HG03378 (cell line): ENCODE results near the gene SERGEF.

Source experiments
- ATAC-seq: cut with Tn5 transposase; IDR thresholded peaks from one replicate; pipeline ENCODE4 v1.9.1; 2021; ENCODE audit warnings: mild to moderate bottlenecking, moderate library complexity; ENCODE audit not compliant: unreplicated experiment

The SERGEF gene

GRCh38 chr11:17792161-17792560 lies 220.7 kb downstream of the SERGEF start:
- ATAC-seq = no peak

GRCh38 chr11:17791144-17791543 lies 221.7 kb downstream of the SERGEF start:
- no peak for ATAC-seq

GRCh38 chr11:17790453-17790852 lies 222.4 kb downstream of the SERGEF start:
- no peak for ATAC-seq

- ATAC-seq = no peak
These were observed 224.8 kb downstream of the SERGEF start for GRCh38 chr11:17788084-17788483.

GRCh38 chr11:17786824-17787525 lies 225.9 kb downstream of the SERGEF start:
- no peak for ATAC-seq

GRCh38 chr11:17783878-17784277 lies 229.0 kb downstream of the SERGEF start:
- no peak for ATAC-seq

- no peak for ATAC-seq
These were observed 230.1 kb downstream of the SERGEF start for GRCh38 chr11:17782603-17783337.

GRCh38 chr11:17782145-17782544 lies 230.7 kb downstream of the SERGEF start:
- no peak for ATAC-seq

- ATAC-seq = no peak
These were observed 231.2 kb downstream of the SERGEF start for GRCh38 chr11:17781626-17782025.

GRCh38 chr11:17781221-17781620 lies 231.6 kb downstream of the SERGEF start:
- ATAC-seq = no peak

GRCh38 chr11:17780668-17781067 lies 232.2 kb downstream of the SERGEF start:
- ATAC-seq = no peak

- ATAC-seq = no peak
These were observed 232.8 kb downstream of the SERGEF start for GRCh38 chr11:17779861-17780594.

GRCh38 chr11:17778956-17779860 lies 233.6 kb downstream of the SERGEF start:
- no peak for ATAC-seq

- ATAC-seq = no peak
These were observed 234.5 kb downstream of the SERGEF start for GRCh38 chr11:17778352-17778751.

GRCh38 chr11:17777738-17778091 lies 235.1 kb downstream of the SERGEF start:
- no peak for ATAC-seq

GRCh38 chr11:17777086-17777737 lies 235.6 kb downstream of the SERGEF start:
- no peak for ATAC-seq

- no peak for ATAC-seq
These were observed 236.5 kb downstream of the SERGEF start for GRCh38 chr11:17776212-17776875.

- ATAC-seq = no peak
These were observed 237.2 kb downstream of the SERGEF start for GRCh38 chr11:17775507-17776211.

- ATAC-seq = no peak
These were observed 237.9 kb downstream of the SERGEF start for GRCh38 chr11:17775035-17775348.
